Measurements from ENCODE around the gene CDHR2.

DNA sequence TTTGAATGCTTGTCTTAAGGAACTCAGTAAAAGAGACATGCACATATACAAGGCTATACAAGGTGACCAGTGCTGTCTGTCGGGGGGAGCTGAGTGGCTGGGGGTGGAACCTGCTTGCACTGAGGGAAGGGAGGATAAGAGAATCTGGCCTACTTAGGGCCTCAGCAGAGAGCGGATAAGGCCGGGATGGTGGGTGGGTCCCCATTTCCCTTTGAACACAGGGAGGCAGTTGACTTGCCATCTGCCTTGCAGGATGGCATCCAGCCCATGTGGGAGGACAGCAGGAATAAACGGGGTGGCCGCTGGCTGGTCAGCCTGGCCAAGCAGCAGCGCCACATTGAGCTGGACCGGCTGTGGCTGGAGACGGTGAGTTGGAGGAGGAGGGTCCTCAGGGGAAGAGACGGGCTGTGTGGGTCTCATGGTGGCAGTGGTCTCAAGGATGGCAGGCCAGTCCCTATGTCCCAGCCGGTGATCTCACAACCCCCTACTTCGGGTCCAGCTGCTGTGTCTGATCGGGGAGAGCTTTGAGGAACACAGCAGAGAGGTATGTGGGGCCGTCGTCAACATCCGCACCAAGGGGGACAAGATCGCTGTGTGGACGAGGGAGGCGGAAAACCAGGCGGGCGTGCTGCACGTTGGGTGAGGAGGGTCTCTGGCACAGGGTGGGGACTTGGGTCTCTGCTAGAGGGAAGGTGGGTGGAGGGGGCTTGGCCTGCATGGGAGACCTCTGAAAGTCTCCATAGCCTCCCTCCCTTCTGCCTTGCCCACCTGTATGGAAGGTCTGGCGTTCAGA lies 95.9 kb downstream of the CDHR2 start:
- TF ChIP-seq ZBTB21 (tag by site-specific recombination; IDR thresholded peaks at IDR 0.05), result no peak
- TF ChIP-seq ZNF423 (tag by site-specific recombination; IDR thresholded peaks at IDR 0.05), result no peak
- TF ChIP-seq, protein P1, sequence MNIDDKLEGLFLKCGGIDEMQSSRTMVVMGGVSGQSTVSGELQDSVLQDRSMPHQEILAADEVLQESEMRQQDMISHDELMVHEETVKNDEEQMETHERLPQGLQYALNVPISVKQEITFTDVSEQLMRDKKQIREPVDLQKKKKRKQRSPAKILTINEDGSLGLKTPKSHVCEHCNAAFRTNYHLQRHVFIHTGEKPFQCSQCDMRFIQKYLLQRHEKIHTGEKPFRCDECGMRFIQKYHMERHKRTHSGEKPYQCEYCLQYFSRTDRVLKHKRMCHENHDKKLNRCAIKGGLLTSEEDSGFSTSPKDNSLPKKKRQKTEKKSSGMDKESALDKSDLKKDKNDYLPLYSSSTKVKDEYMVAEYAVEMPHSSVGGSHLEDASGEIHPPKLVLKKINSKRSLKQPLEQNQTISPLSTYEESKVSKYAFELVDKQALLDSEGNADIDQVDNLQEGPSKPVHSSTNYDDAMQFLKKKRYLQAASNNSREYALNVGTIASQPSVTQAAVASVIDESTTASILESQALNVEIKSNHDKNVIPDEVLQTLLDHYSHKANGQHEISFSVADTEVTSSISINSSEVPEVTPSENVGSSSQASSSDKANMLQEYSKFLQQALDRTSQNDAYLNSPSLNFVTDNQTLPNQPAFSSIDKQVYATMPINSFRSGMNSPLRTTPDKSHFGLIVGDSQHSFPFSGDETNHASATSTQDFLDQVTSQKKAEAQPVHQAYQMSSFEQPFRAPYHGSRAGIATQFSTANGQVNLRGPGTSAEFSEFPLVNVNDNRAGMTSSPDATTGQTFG (tag by site-specific recombination; IDR thresholded peaks at IDR 0.05; ENCODE audit: borderline replicate concordance), result no peak
- TF ChIP-seq, protein P2, sequence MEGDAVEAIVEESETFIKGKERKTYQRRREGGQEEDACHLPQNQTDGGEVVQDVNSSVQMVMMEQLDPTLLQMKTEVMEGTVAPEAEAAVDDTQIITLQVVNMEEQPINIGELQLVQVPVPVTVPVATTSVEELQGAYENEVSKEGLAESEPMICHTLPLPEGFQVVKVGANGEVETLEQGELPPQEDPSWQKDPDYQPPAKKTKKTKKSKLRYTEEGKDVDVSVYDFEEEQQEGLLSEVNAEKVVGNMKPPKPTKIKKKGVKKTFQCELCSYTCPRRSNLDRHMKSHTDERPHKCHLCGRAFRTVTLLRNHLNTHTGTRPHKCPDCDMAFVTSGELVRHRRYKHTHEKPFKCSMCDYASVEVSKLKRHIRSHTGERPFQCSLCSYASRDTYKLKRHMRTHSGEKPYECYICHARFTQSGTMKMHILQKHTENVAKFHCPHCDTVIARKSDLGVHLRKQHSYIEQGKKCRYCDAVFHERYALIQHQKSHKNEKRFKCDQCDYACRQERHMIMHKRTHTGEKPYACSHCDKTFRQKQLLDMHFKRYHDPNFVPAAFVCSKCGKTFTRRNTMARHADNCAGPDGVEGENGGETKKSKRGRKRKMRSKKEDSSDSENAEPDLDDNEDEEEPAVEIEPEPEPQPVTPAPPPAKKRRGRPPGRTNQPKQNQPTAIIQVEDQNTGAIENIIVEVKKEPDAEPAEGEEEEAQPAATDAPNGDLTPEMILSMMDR (tag by site-specific recombination; IDR thresholded peaks at IDR 0.05), result no peak
- TF ChIP-seq ZNF701 (tag by site-specific recombination; IDR thresholded peaks at IDR 0.05), result no peak
- TF ChIP-seq, protein P3, sequence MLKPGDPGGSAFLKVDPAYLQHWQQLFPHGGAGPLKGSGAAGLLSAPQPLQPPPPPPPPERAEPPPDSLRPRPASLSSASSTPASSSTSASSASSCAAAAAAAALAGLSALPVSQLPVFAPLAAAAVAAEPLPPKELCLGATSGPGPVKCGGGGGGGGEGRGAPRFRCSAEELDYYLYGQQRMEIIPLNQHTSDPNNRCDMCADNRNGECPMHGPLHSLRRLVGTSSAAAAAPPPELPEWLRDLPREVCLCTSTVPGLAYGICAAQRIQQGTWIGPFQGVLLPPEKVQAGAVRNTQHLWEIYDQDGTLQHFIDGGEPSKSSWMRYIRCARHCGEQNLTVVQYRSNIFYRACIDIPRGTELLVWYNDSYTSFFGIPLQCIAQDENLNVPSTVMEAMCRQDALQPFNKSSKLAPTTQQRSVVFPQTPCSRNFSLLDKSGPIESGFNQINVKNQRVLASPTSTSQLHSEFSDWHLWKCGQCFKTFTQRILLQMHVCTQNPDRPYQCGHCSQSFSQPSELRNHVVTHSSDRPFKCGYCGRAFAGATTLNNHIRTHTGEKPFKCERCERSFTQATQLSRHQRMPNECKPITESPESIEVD (tag by site-specific recombination; IDR thresholded peaks at IDR 0.05), result no peak
- TF ChIP-seq YY1 (tag by site-specific recombination; IDR thresholded peaks at IDR 0.05), result no peak
- TF ChIP-seq ZBTB20 (tag by site-specific recombination; IDR thresholded peaks at IDR 0.05), result no peak
- no peak for TF ChIP-seq OSR2 (tag by site-specific recombination; IDR thresholded peaks at IDR 0.05)
